Urinary bladder (tissue), 4 donors: ENCODE measurements around the gene SHF. TPM values are rescaled to one million over a fixed set of nuclear protein-coding genes. Genes with fewer than 3 reads are reported as not detected.

Experiments used
- DNase-seq: peaks from one replicate; pipeline ENCODE4 v3.0.0-alpha.2; 2015; ENCODE audit errors: extremely low spot score
- H3K27ac ChIP-seq: one replicate; pipeline ENCODE4 v1.5.1; 2013; ENCODE audit warnings: low read depth, mild to moderate bottlenecking, moderate library complexity
- H3K36me3 ChIP-seq: one replicate; pipeline ENCODE4 v1.6.1; 2013; ENCODE audit warnings: mild to moderate bottlenecking, moderate library complexity; ENCODE audit not compliant: insufficient read depth
- H3K4me1 ChIP-seq: one replicate; pipeline ENCODE4 v1.6.1; 2013; ENCODE audit warnings: mild to moderate bottlenecking, moderate library complexity; ENCODE audit not compliant: insufficient read depth
- H3K4me3 ChIP-seq: one replicate; pipeline ENCODE4 v1.5.1; 2013; ENCODE audit warnings: low read depth, low read length
- WGBS: extraction: QIAGEN DNeasy Blood & Tissue Kit; methylation state at CpG from one replicate; pipeline ENCODE4 v1.1.7; 2013; 5-methylcytosine and 5-hydroxymethylcytosine counted together
- polyA plus RNA-seq: library from polyadenylated mRNA; stranded (reverse); fragments of 200-250 nt; gene quantifications from one replicate; pipeline ENCODE4 v1.2.3, GENCODE V29; 2013
- total RNA-seq: library from RNA; depleted of rRNA; stranded (reverse); fragments of >200 nt; gene quantifications from one replicate; pipeline ENCODE4 v1.2.3, GENCODE V29; 2014
- donor health status: healthy with polysubstance abuse.
- donor health status: healthy.

The SHF gene
- total and polyA plus RNA-seq, 2 donors = 11.4 to 13.4 TPM

DNA sequence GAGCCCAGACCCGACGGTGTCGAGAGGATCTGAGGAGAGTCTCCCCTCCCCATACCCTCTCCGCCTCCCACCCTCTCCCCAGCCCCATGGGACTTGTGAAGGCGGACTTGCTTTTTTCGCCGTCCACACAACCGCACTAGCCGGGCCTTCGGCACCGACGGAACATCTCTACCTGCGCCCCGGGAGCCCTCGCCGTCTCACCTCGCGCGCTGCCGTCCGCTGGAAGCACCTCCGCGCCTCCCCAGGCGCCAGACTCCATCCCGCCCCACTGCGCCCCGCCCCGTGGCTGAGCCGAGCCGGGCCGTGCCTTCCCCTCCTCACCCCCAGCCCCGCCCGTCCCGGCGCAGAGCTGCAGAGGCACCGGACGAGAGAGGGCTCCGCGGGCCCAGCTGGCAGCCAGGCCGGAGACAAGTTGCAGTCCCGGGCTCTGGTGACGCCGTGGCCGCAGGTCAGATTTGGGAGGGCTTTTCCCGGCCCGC is 58.1 kb downstream of the SHF start, which contains the start of the genes DUOX1 and DUOXA1:
Gene DUOX1 (plus strand): TSS at position 344 of the 479 bp plus-strand sequence. CDS start 1,973 bp downstream, outside the sequence.
Gene DUOXA1 (minus strand): TSS at position 229 of the 479 bp plus-strand sequence. CDS start 6,865 bp downstream, outside the sequence.
- DNase-seq = no peak
- no peaks in the 10 kb centered on the region for H3K36me3 ChIP-seq
- no peaks in the 10 kb centered on the region for H3K4me1 ChIP-seq
- H3K4me3 ChIP-seq = peak within 1 kb of the TSS; percentile 25
- WGBS = 3% methylated on average over 46 of the region's 46 CpGs
- H3K27ac ChIP-seq = no peak within 1 kb of the TSS

DNA sequence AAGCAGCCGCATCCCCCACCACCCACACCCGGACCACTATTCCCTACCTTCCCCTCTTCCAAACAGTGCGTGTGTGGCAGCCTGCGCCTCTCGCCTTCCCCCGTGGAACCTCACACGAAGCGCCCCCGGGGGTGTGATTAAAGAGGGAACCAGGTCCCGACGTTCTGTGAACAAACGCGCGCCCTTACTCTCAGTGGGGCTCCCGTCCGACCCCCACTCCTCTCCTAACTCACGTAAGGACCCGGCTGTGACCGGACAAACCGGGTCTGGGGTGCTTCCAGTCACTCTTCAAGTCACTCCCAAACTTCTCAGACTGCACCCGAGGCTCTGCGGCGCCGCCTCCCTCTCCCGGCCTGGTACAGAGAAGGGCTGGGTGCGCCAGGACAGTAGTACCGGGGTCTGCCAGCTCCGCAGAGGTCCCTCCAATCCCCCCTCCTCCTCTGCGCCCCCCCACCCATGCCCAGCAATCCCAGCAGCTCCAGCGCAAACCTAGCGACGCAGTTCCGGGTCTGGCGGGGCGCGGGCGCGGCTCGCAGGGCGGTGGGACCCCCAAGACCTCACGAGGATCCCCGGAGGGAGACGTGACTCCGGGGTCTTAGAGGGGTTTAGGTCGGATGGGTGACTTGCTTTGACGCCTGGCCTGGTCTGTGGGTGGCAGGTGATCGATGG is 58.7 kb downstream of the SHF start:
- H3K4me3 ChIP-seq = peak overlapping the region; percentile 25
- no peak overlapping the region for H3K27ac ChIP-seq
- no peaks in the 10 kb centered on the region for H3K36me3 ChIP-seq
- WGBS = 2% methylated on average over 47 of the region's 47 CpGs
- H3K4me1 ChIP-seq = no peaks in the 10 kb centered on the region
- DNase-seq = no peak

- no peak for DNase-seq
- H3K36me3 ChIP-seq = no peaks in the 10 kb centered on the region
- H3K4me3 ChIP-seq = no peak overlapping the region
- WGBS = 47% methylated on average over 2 of the region's 2 CpGs
- no peaks in the 10 kb centered on the region for H3K4me1 ChIP-seq
- H3K27ac ChIP-seq = no peak overlapping the region
Measured at GRCh38 chr15:45126535-45127158, 61.1 kb downstream of the SHF start.

DNA sequence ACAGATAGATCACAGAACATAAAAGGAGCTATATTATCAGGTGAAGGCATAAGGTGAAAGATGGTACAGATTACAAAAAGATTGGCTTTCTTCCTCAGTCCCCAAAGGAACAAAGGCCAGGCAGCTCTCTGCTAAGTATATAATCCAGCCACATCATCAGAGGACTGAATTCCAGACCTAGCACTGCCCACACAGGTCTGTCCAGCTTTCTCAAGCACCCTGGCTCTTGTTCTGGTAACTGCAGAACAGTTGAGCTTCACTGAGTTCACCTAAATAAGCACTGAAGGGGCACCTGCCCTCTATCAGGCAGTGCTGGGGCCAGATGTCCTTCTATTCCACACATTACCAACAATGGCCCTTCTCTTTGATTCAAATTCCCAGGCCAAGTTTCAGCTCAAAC is 64.4 kb downstream of the SHF start:
- Histone ChIP-seq H3K4me3 (no peak overlapping the region), H3K36me3 (no peaks in the 10 kb centered on the region), H3K27ac (no peak overlapping the region), H3K4me1 (no peaks in the 10 kb centered on the region)
- no peak for DNase-seq

DNA sequence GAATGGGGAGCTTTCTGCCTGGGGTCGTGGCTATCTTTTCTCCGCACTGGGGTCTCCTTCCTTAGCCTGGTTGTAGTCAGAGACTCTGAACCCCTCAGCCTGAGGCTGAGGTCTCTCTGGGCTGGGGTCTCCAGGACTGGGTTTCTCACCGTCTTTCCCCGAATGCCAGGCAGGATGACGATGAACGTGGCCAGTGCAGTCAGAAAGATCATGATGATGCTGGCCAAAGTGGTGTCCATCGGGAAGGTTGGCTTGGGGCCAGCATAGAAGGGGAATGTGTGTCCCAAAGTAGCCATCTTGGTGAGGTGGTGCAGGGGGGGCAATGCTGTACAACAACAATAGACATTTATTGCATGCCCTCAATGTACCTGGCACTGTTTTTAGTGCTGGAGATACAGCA is 65.0 kb downstream of the SHF start:
- WGBS = 83% methylated on average over 7 of the region's 7 CpGs

GRCh38 chr15:45121706-45122417 is 65.9 kb downstream of the SHF start:
- WGBS = 45% methylated on average over 9 of the region's 9 CpGs
- no peak overlapping the region for H3K27ac ChIP-seq
- no peak overlapping the region for H3K4me3 ChIP-seq
- no peaks in the 10 kb centered on the region for H3K4me1 ChIP-seq
- H3K36me3 ChIP-seq = no peaks in the 10 kb centered on the region
- no peak for DNase-seq

More for the DNA sequence above, 65.0 kb downstream of the SHF start:
- Histone ChIP-seq H3K27ac (no peak overlapping the region), H3K4me1 (no peaks in the 10 kb centered on the region), H3K36me3 (no peaks in the 10 kb centered on the region), H3K4me3 (no peak overlapping the region)
- no peak for DNase-seq

- no peak for DNase-seq
- WGBS = 92% methylated on average over 3 of the region's 3 CpGs
- no peaks in the 10 kb centered on the region for H3K36me3 ChIP-seq
- H3K27ac ChIP-seq = no peak overlapping the region
- no peak overlapping the region for H3K4me3 ChIP-seq
- H3K4me1 ChIP-seq = no peaks in the 10 kb centered on the region
Measured at GRCh38 chr15:45121020-45121419, 66.7 kb downstream of the SHF start.

GRCh38 chr15:45120081-45120972 is 67.4 kb downstream of the SHF start:
- Histone ChIP-seq H3K27ac (no peak overlapping the region), H3K4me1 (no peaks in the 10 kb centered on the region), H3K4me3 (no peak overlapping the region), H3K36me3 (no peaks in the 10 kb centered on the region)
- DNase-seq = no peak
- WGBS = 95% methylated on average over 10 of the region's 10 CpGs

- no peaks in the 10 kb centered on the region for H3K36me3 ChIP-seq
- WGBS = 86% methylated on average over 5 of the region's 5 CpGs
- DNase-seq = no peak
- H3K4me1 ChIP-seq = no peaks in the 10 kb centered on the region
- H3K27ac ChIP-seq = no peak overlapping the region
- no peak overlapping the region for H3K4me3 ChIP-seq
Measured at GRCh38 chr15:45118996-45119395, 68.8 kb downstream of the SHF start.

DNA sequence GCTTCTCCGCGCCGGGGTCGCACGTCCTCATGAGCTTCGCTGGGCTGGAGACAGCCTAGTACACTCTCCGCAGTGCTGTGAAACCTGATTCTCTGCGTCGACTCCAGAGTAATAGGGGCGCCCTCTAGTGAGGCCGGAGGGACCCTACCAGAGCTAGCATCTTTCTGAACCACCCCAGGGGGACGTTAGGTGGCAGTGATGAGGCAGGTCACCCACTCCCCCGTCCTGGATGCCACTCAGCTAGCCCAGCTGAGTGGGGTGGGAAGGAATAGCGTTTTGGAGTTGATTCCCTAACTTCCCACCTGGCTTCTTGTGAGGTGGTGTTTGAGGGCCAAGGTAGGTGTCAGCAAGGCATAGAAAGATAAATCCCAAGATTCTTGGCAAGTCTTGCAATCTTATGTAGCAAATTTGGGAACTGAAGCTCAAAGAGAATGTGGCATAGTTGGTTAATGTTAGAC is 69.6 kb downstream of the SHF start:
- Histone ChIP-seq H3K4me1 (no peaks in the 10 kb centered on the region), H3K4me3 (no peak overlapping the region), H3K27ac (no peak overlapping the region), H3K36me3 (no peaks in the 10 kb centered on the region)
- DNase-seq = peak; percentile 88
- WGBS = 1% methylated on average over 14 of the region's 14 CpGs

DNA sequence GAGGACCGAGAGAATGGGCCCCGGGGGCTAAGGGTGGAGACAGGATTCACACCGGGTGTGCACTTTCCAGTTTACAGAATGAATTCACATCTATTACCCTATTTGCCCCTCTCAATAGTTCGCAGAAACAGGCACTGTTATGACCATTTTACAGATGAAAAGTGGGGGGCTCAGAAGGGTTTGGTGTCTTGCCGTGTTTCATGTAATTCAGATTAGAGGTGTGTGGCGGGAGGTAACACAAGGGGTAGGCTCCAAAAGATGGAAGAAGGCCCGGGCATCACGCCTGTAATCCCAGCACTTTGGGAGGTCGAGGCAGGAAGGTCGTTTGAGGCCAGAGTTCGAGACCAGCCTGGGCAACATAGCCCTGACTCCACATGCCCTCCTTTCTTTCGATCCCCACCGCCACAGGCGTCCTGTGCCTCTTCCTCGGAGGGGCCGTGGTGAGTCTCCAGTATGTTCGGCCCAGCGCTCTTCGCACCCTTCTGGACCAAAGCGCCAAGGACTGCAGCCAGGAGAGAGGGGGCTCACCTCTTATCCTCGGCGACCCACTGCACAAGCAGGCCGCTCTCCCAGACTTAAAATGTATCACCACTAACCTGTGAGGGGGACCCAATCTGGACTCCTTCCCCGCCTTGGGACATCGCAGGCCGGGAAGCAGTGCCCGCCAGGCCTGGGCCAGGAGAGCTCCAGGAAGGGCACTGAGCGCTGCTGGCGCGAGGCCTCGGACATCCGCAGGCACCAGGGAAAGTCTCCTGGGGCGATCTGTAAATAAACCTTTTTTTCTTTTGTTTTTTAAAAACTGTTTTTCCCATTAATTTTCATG is 70.2 kb downstream of the SHF start:
- no peak overlapping the region for H3K4me3 ChIP-seq
- 43% methylated on average over 33 of the region's 33 CpGs for WGBS
- H3K36me3 ChIP-seq = no peaks in the 10 kb centered on the region
- no peaks in the 10 kb centered on the region for H3K4me1 ChIP-seq
- DNase-seq = no peak
- no peak overlapping the region for H3K27ac ChIP-seq
